ENCODE data around the gene ATP2A1.

Gene ATP2A1

GRCh38 chr16:28878083-28878926 lies at the start of gene ATP2A1:
Gene ATP2A1, plus strand, starts transcription at chr16:28878488. Its CDS starts 184 bp downstream, at chr16:28878672.
- in situ Hi-C loops (cut with HindIII; ENCODE audit: low sequenced_read_pairs), result loop anchor here (10.0 kb wide), 1 partner anchor 86 kb away; no protein-coding TSS in a partner anchor

- in situ Hi-C loops (cut with HindIII; ENCODE audit: low sequenced_read_pairs), result no loop called here
Measured at GRCh38 chr16:28829747-28830146, 48.5 kb upstream of the ATP2A1 start.

GRCh38 chr16:28830531-28830930 lies 47.8 kb upstream of the ATP2A1 start:
- in situ Hi-C loops (cut with HindIII; ENCODE audit: low sequenced_read_pairs), result no loop called here

GRCh38 chr16:28834349-28834748 lies 43.9 kb upstream of the ATP2A1 start:
- in situ Hi-C loops (cut with HindIII; ENCODE audit: low sequenced_read_pairs), result no loop called here

- in situ Hi-C loops (cut with HindIII; ENCODE audit: low sequenced_read_pairs), result no loop called here
Measured at GRCh38 chr16:28834873-28835863, 43.1 kb upstream of the ATP2A1 start.

- in situ Hi-C loops (cut with HindIII; ENCODE audit: low sequenced_read_pairs), result no loop called here
Measured at GRCh38 chr16:28835864-28836760, 42.2 kb upstream of the ATP2A1 start.

- in situ Hi-C loops (cut with HindIII; ENCODE audit: low sequenced_read_pairs), result no loop called here
Measured at GRCh38 chr16:28836761-28837064, 41.6 kb upstream of the ATP2A1 start.

- in situ Hi-C loops (cut with HindIII; ENCODE audit: low sequenced_read_pairs), result no loop called here
Measured at GRCh38 chr16:28837672-28838557, 40.4 kb upstream of the ATP2A1 start.

- in situ Hi-C loops (cut with HindIII; ENCODE audit: low sequenced_read_pairs), result no loop called here
Measured at GRCh38 chr16:28838558-28838918, 39.8 kb upstream of the ATP2A1 start.

GRCh38 chr16:28839004-28839639 lies 39.2 kb upstream of the ATP2A1 start:
- in situ Hi-C loops (cut with HindIII; ENCODE audit: low sequenced_read_pairs), result no loop called here

- in situ Hi-C loops (cut with HindIII; ENCODE audit: low sequenced_read_pairs), result no loop called here
Measured at GRCh38 chr16:28839899-28840298, 38.4 kb upstream of the ATP2A1 start.

GRCh38 chr16:28842696-28843095 lies 35.6 kb upstream of the ATP2A1 start:
- in situ Hi-C loops (cut with HindIII; ENCODE audit: low sequenced_read_pairs), result no loop called here

- in situ Hi-C loops (cut with HindIII; ENCODE audit: low sequenced_read_pairs), result no loop called here
Measured at GRCh38 chr16:28843766-28844165, 34.5 kb upstream of the ATP2A1 start.

GRCh38 chr16:28844226-28844885 lies 33.9 kb upstream of the ATP2A1 start:
- in situ Hi-C loops (cut with HindIII; ENCODE audit: low sequenced_read_pairs), result no loop called here

GRCh38 chr16:28845293-28845692 lies 33.0 kb upstream of the ATP2A1 start:
- in situ Hi-C loops (cut with HindIII; ENCODE audit: low sequenced_read_pairs), result no loop called here

GRCh38 chr16:28845761-28846079 lies 32.6 kb upstream of the ATP2A1 start:
- in situ Hi-C loops (cut with HindIII; ENCODE audit: low sequenced_read_pairs), result no loop called here

- in situ Hi-C loops (cut with HindIII; ENCODE audit: low sequenced_read_pairs), result no loop called here
Measured at GRCh38 chr16:28846080-28846932, 32.0 kb upstream of the ATP2A1 start, which contains the start of gene TUFM. Gene TUFM, minus strand, starts transcription at chr16:28846348. Its CDS starts 79 bp downstream, at chr16:28846269.

- in situ Hi-C loops (cut with HindIII; ENCODE audit: low sequenced_read_pairs), result no loop called here
Measured at GRCh38 chr16:28846933-28847273, 31.4 kb upstream of the ATP2A1 start.
